Spleen (tissue), 11 donors: ENCODE measurements around the gene SSTR3. TPM values are rescaled to one million over a fixed set of nuclear protein-coding genes. Genes with fewer than 3 reads are reported as not detected.

Experiments
- DNase-seq: peaks from one replicate; pipeline ENCODE4 v3.0.0-alpha.2; 2020
- H3K27ac ChIP-seq, 8 donors: fragments of 200-600 bp; sonication (generic) in 7 of 8; 1 replicate in 4 of 8; 2 replicates in 4 of 8; pipeline versions ENCODE4 v1.5.0 to v1.8.0; 2016 to 2021; ENCODE audit warnings: inconsistent platforms in 4 of 8, mild to moderate bottlenecking in 4 of 8, moderate library complexity in 1 of 8
- H3K27me3 ChIP-seq, 7 donors: fragments of 200-600 bp; sonication (generic) in 6 of 7; replicated peaks in 1 of 7; 1 replicate in 4 of 7; 2 replicates in 3 of 7; pipeline versions ENCODE4 v1.5.0 to v1.8.0; 2016 to 2021; ENCODE audit warnings: inconsistent platforms in 3 of 7, mild to moderate bottlenecking in 1 of 7
- H3K36me3 ChIP-seq, 6 donors: fragments of 200-600 bp; sonication (generic) in 5 of 6; 1 replicate in 4 of 6; 2 replicates in 2 of 6; pipeline versions ENCODE4 v1.5.0 to v1.8.0; 2016 to 2021; ENCODE audit warnings: inconsistent platforms in 2 of 6
- H3K4me1 ChIP-seq, 6 donors: fragments of 200-600 bp; sonication (generic) in 5 of 6; 1 replicate in 3 of 6; 2 replicates in 3 of 6; pipeline versions ENCODE4 v1.5.0 to v1.8.0; 2016 to 2021; ENCODE audit warnings: inconsistent platforms in 3 of 6
- H3K4me3 ChIP-seq, 8 donors: fragments of 200-600 bp; sonication (generic) in 7 of 8; 1 replicate in 4 of 8; 2 replicates in 4 of 8; pipeline versions ENCODE4 v1.5.0 to v1.8.0; 2016 to 2021; ENCODE audit warnings: inconsistent platforms in 4 of 8, mild to moderate bottlenecking in 4 of 8, moderate library complexity in 2 of 8
- H3K9me3 ChIP-seq, 8 donors: fragments of 200-600 bp; sonication (generic) in 7 of 8; 1 replicate in 4 of 8; 2 replicates in 4 of 8; pipeline versions ENCODE4 v1.5.0 to v1.8.0; 2016 to 2021; ENCODE audit warnings: inconsistent platforms in 4 of 8
- CTCF ChIP-seq, 11 experiments: fragments of 200-600 bp in 7 of 11; fragments of 450-650 bp in 4 of 11; sonication (generic) in 4 of 11; IDR thresholded peaks in 8 of 11; conservative IDR thresholded peaks in 3 of 11; 1 replicate in 7 of 11; 2 replicates in 4 of 11; pipeline versions ENCODE4 v1.4.0 to v1.8.0; 2016 to 2021; ENCODE audit warnings: antibody characterized with exemption in 11 of 11, inconsistent platforms in 4 of 11, mild to moderate bottlenecking in 1 of 11
- POLR2A ChIP-seq, 3 donors: fragments of 450-650 bp; IDR thresholded peaks; one replicate each; pipeline ENCODE4 v1.5.1; 2017; ENCODE audit warnings: antibody characterized with exemption in 3 of 3, mild to moderate bottlenecking in 1 of 3
- POLR2AphosphoS5 ChIP-seq, 3 donors: sonication (generic); formaldehyde crosslinking; IDR thresholded peaks; one replicate each; pipeline ENCODE4 v1.5.1; 2017; ENCODE audit warnings: antibody characterized with exemption in 3 of 3
- WGBS, 5 donors: extraction: QIAGEN DNeasy Blood & Tissue Kit in 3 of 5; methylation state at CpG; one replicate each; pipeline versions ENCODE4 v1.1.5 to v1.1.7; 2013 to 2018; 5-methylcytosine and 5-hydroxymethylcytosine counted together
- intact Hi-C: fragments of 100-400 bp; cut with DNase I; formaldehyde crosslinking; loops from one replicate; pipeline ENCODE4 v1.15.0; 2023; ENCODE audit warnings: low total_unique reads
- polyA plus RNA-seq, 3 donors: library from polyadenylated mRNA; stranded (reverse); fragments of 200-250 nt; gene quantifications; one replicate each; pipeline ENCODE4 v1.2.1, GENCODE V29; 2013
- small RNA-seq, 4 donors: library from RNA; depleted of rRNA; stranded (forward); fragments of <200 nt; gene quantifications; one replicate each; pipeline ENCODE3, GENCODE V24; 2016
- total RNA-seq, 7 donors: library from RNA; depleted of rRNA in 3 of 7; stranded (reverse); fragments of >200 nt in 3 of 7; fragmentation: NEBNext Ultra II Directional in 4 of 7; extraction: Animal tissue kit (Norgen Biotek cat#: 25700) in 4 of 7; gene quantifications; one replicate each; pipeline versions ENCODE4 v1.1.0 to v1.2.1, GENCODE V29; 2016 to 2021
- donor health status: healthy with polysubstance abuse.
- donor health status: DM: no; HTN: no; CAD: no; lungs with moderate emphysema.
- donor health status: DM: no; HTN: no; CAD: no.
- donor health status: Bipolar disorder and iron deficiency.
- donor health status: healthy.
- donor health status: DM: no; HTN: no; CAD: no.
- donor health status: DM: yes; HTN: yes; CAD: no.

SSTR3 gene
- total and polyA plus RNA-seq, 10 donors: 0.56 to 2.0 (median 1.1) TPM

GRCh38 chr22:37154925-37155712 lies 57.2 kb downstream of the SSTR3 start:
- Histone ChIP-seq H3K27me3 (no peaks in the 10 kb centered on the region), H3K4me1 (peaks cover 0 to 17% (median 0%) of the 10 kb centered on the region in 6 donors), H3K9me3 (peaks cover 0 to 4% (median 0%) of the 10 kb centered on the region in 8 donors), H3K36me3 (no peaks in the 10 kb centered on the region), H3K27ac (no peak overlapping the region), H3K4me3 (no peak overlapping the region)
- TF ChIP-seq CTCF (IDR thresholded peaks at IDR 0.05 in 8 of 11, conservative IDR thresholded peaks at IDR 0.05 in 3 of 11) (no peak), POLR2AphosphoS5 (IDR thresholded peaks at IDR 0.05) (no peak), POLR2A (IDR thresholded peaks at IDR 0.05) (no peak)
- DNase-seq: no peak
- intact Hi-C loops: no loop called here
- 70 to 93% (median 76%) methylated on average over 7 of the region's 7 CpGs for WGBS, 5 donors

Small RNA genes within 50 kb of the gene (small RNA-seq; reads per million reads assigned to genes)
- 0 reads per million in 4 donors for gene Z82188.1

Other genes with a start within 250 kb of the SSTR3 start
- 10 to 100 TPM; 10.3 to 27.1 (median 12.3) TPM for gene TST, start 193.0 kb downstream of the SSTR3 start, total RNA-seq
- gene TST, start 193.0 kb downstream of the SSTR3 start, polyA plus RNA-seq: 10 to 100 TPM; 10.8 to 21.0 (median 16.2) TPM
- 10 to 100 TPM; 13.9 to 44.8 (median 20.6) TPM for gene MPST, start 192.7 kb downstream of the SSTR3 start, total RNA-seq
- gene MPST, start 192.7 kb downstream of the SSTR3 start, polyA plus RNA-seq: 10 to 100 TPM; 24.5 to 40.3 (median 37.5) TPM
- 10 to 100 TPM; 13.5 to 21.5 (median 17.9) TPM for gene KCTD17, start 160.7 kb downstream of the SSTR3 start, total RNA-seq
- 10 to 100 TPM; 10.7 to 27.5 (median 13.0) TPM for gene KCTD17, start 160.7 kb downstream of the SSTR3 start, polyA plus RNA-seq
- under 1 TPM in 2 of 7 donors, not detected in 5; 0.54 to 0.55 TPM for gene TMPRSS6, start 102.8 kb downstream of the SSTR3 start, total RNA-seq
- gene TMPRSS6, start 102.8 kb downstream of the SSTR3 start, polyA plus RNA-seq: under 1 TPM; 0.09 to 0.28 (median 0.26) TPM
- gene IL2RB, start 62.6 kb downstream of the SSTR3 start, total RNA-seq: 10 to 100 TPM; 20.6 to 75.2 (median 51.5) TPM
- gene IL2RB, start 62.6 kb downstream of the SSTR3 start, polyA plus RNA-seq: 1 to 10 TPM; 3.7 to 5.9 (median 3.9) TPM
- gene C1QTNF6, start 24.2 kb downstream of the SSTR3 start, total RNA-seq: 10 to 100 TPM in 1 of 7 donors, 1 to 10 TPM in 6; 5.3 to 10.3 (median 6.9) TPM
- gene C1QTNF6, start 24.2 kb downstream of the SSTR3 start, polyA plus RNA-seq: 1 to 10 TPM; 7.7 to 8.9 (median 8.8) TPM
- 100 to 1,000 TPM; 270 to 493 (median 363) TPM for gene RAC2, start 31.8 kb upstream of the SSTR3 start, total RNA-seq
- gene RAC2, start 31.8 kb upstream of the SSTR3 start, polyA plus RNA-seq: 100 to 1,000 TPM; 389 to 421 (median 410) TPM
- gene CYTH4, start 70.0 kb upstream of the SSTR3 start, total RNA-seq: 100 to 1,000 TPM in 6 of 7 donors, 10 to 100 TPM in 1; 97.5 to 238 (median 118) TPM
- gene CYTH4, start 70.0 kb upstream of the SSTR3 start, polyA plus RNA-seq: 10 to 100 TPM; 35.3 to 58.1 (median 53.6) TPM
- under 1 TPM in 6 of 7 donors, not detected in 1; 0.05 to 0.19 (median 0.10) TPM for gene ELFN2, start 215.0 kb upstream of the SSTR3 start, total RNA-seq
- under 1 TPM; 0.02 to 0.10 (median 0.02) TPM for gene ELFN2, start 215.0 kb upstream of the SSTR3 start, polyA plus RNA-seq